ENCODE results near the gene ATP8B1. TPM values are rescaled to one million over a fixed set of nuclear protein-coding genes. Genes with fewer than 3 reads are reported as not detected.
A peak's percentile ranks its signal among the peaks of the same experiment; 100 is the strongest.

ATP8B1 gene
- total and polyA plus RNA-seq, 7 donors, result 8.1 to 94.1 (median 18.0) TPM

DNA sequence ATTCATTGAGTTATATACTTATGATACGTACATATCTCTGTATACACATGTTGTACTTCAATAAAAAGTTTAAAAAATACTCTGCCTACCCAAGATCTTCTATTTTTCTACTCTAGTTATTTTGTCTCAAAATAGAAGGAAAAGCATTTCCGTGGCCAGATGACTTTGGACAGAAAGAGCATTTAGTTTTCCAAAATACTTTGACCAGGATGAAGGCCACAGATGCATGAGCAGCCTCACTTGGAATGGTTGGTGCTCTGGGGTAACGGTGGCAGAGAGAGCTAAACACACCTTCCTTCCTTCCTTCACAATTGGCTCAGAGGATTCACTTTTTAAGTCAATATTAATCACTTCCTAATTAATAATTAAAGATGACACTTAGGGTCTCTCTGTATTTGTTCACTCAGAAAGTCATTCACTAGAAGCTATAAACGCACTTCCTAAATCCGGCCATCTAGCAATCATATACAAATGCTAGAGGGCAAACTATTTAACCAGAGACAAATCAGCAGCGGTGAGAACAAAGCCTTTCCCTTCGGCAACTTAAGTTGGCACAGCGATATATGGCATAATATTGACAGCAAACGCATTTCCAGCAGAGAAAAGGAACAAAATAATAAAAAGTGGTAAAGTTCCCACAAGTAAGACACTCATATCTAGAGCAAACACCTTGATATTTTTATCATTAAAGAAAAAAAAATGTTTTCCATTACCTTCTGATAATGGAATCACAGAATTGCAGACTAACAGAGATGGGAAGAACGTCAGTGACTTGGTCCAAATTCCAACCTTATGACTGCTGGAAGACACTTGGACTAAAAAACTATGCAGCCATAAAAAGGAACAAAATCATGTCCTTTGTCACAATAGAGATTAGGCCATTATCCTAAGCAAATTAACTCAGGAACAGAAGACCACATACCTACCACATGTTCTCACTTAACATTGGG is 125.6 kb downstream of the ATP8B1 start:
- WGBS, 2 donors, result 88 to 90% methylated on average over 10 of the region's 10 CpGs
- peaks cover 0 to 20% (median 3%) of the 10 kb centered on the region in 4 donors for H3K36me3 ChIP-seq
- no peak for DNase-seq
- no peak overlapping the region for H3K4me3 ChIP-seq
- no peaks in the 10 kb centered on the region for H3K27me3 ChIP-seq
- no peaks in the 10 kb centered on the region for H3K9me3 ChIP-seq
- peak overlapping the region in 1 of 4 donors; percentile 39 for H3K27ac ChIP-seq
- intact Hi-C loops (cut with DNase I), result no loop called here
- no peaks in the 10 kb centered on the region for H3K4me1 ChIP-seq
- TF ChIP-seq EP300 (IDR thresholded peaks at IDR 0.05) (no peak), POLR2A (IDR thresholded peaks at IDR 0.05) (no peak), POLR2AphosphoS5 (IDR thresholded peaks at IDR 0.05) (no peak)
- TF ChIP-seq, protein P1, sequence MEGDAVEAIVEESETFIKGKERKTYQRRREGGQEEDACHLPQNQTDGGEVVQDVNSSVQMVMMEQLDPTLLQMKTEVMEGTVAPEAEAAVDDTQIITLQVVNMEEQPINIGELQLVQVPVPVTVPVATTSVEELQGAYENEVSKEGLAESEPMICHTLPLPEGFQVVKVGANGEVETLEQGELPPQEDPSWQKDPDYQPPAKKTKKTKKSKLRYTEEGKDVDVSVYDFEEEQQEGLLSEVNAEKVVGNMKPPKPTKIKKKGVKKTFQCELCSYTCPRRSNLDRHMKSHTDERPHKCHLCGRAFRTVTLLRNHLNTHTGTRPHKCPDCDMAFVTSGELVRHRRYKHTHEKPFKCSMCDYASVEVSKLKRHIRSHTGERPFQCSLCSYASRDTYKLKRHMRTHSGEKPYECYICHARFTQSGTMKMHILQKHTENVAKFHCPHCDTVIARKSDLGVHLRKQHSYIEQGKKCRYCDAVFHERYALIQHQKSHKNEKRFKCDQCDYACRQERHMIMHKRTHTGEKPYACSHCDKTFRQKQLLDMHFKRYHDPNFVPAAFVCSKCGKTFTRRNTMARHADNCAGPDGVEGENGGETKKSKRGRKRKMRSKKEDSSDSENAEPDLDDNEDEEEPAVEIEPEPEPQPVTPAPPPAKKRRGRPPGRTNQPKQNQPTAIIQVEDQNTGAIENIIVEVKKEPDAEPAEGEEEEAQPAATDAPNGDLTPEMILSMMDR (IDR thresholded peaks at IDR 0.05), result no peak

DNA sequence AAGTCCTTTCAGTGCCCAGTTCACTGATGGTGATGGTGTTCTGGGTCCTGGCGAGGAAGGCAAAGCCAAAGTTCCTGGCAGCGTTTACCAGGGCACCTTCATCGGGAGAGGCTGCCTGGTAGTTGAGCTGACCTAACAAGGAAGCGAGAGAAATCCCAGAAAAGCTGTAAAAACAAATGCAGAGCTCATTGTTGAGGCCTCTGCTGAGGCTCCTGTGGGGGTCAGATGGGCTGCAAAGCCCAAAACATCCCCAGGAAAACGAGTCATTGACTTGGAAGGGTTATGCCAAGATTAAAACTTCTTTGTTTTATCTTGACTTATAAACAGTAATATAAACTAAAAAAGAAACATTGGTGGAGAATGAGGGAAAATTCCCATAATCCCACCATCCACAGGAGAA is 128.2 kb downstream of the ATP8B1 start:
- no peaks in the 10 kb centered on the region for H3K27me3 ChIP-seq
- 89 to 94% methylated on average over 5 of the region's 5 CpGs for WGBS, 2 donors
- H3K9me3 ChIP-seq, result no peaks in the 10 kb centered on the region
- intact Hi-C loops (cut with DNase I), result no loop called here
- no peak for TF ChIP-seq EP300 (IDR thresholded peaks at IDR 0.05)
- TF ChIP-seq, protein P1 (IDR thresholded peaks at IDR 0.05), result no peak
- TF ChIP-seq POLR2A (IDR thresholded peaks at IDR 0.05), result no peak
- TF ChIP-seq POLR2AphosphoS5 (IDR thresholded peaks at IDR 0.05), result no peak
- no peak overlapping the region for H3K4me3 ChIP-seq
- no peak for DNase-seq
- H3K36me3 ChIP-seq, result peaks cover 0 to 25% (median 1%) of the 10 kb centered on the region in 4 donors
- H3K4me1 ChIP-seq, result no peaks in the 10 kb centered on the region
- H3K27ac ChIP-seq, result no peak overlapping the region

DNA sequence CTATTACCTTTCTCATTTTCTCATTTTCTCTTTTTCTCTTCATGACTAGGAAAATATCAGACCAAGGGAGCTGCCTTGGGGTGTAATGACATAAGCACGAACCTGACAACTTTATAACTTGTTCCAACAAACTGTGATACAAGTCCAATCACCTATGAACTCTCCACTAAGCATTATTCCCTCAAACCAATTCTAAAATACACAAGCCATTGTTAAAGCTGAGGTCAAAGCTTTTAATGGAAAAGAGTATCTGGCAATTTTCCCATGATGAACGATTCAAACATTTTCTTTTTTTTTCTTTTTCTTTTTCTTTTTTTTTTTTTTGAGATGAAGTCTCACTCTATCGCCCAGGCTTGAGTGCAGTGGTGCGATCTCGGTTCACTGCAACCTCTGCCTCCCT is 133.1 kb downstream of the ATP8B1 start:
- peaks cover 0 to 7% (median 3%) of the 10 kb centered on the region in 4 donors for H3K4me1 ChIP-seq
- intact Hi-C loops (cut with DNase I), result no loop called here
- H3K27ac ChIP-seq, result no peak overlapping the region
- TF ChIP-seq, protein P1 (IDR thresholded peaks at IDR 0.05), result no peak
- TF ChIP-seq POLR2A (IDR thresholded peaks at IDR 0.05), result no peak
- no peak for TF ChIP-seq POLR2AphosphoS5 (IDR thresholded peaks at IDR 0.05)
- no peak for TF ChIP-seq EP300 (IDR thresholded peaks at IDR 0.05)
- no peak overlapping the region for H3K4me3 ChIP-seq
- H3K36me3 ChIP-seq, result peaks cover 0 to 25% (median 1%) of the 10 kb centered on the region in 4 donors
- 88 to 90% methylated on average over 5 of the region's 5 CpGs for WGBS, 2 donors
- H3K27me3 ChIP-seq, result no peaks in the 10 kb centered on the region
- no peak for DNase-seq
- no peaks in the 10 kb centered on the region for H3K9me3 ChIP-seq

DNA sequence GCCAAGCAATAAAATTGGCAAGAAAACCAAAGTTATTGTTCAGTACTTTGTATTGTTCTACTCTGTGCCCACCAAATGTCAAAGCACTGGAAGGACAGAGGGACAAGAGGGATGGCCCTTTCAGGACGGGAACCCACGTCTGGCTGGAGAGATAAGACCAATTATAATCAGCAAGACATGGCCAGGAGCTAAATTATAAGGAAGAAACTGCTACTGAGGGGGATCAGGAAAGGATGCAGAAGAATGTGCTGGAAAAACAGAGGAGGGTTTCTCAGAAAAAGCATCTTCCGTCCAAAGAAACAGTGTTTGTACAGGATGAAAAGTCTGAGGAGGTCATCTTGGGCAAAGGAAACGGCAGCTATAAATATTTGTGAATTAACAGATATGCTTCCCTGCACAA is 135.1 kb downstream of the ATP8B1 start:
- H3K4me1 ChIP-seq, result peaks cover 0 to 12% (median 3%) of the 10 kb centered on the region in 4 donors
- 71 to 82% methylated on average over 4 of the region's 4 CpGs for WGBS, 2 donors
- H3K27me3 ChIP-seq, result no peaks in the 10 kb centered on the region
- TF ChIP-seq EP300 (IDR thresholded peaks at IDR 0.05) (no peak), POLR2A (IDR thresholded peaks at IDR 0.05) (no peak), POLR2AphosphoS5 (IDR thresholded peaks at IDR 0.05) (no peak)
- TF ChIP-seq, protein P1 (IDR thresholded peaks at IDR 0.05), result no peak
- DNase-seq, result no peak
- H3K36me3 ChIP-seq, result peaks cover 0 to 15% (median 0%) of the 10 kb centered on the region in 4 donors
- no peak overlapping the region for H3K27ac ChIP-seq
- H3K4me3 ChIP-seq, result no peak overlapping the region
- no peaks in the 10 kb centered on the region for H3K9me3 ChIP-seq
- intact Hi-C loops (cut with DNase I), result no loop called here
